GM13976 (cell line): Measurements from ENCODE around the gene SCAMP1.
A peak's percentile ranks its signal among the peaks of the same experiment; 100 is the strongest.

Source experiments
- DNase-seq: peaks from one replicate; pipeline ENCODE4 v3.0.0; 2012; ENCODE audit warnings: low spot score
- CTCF ChIP-seq: IDR thresholded peaks from 2 replicates; pipeline ENCODE4 v1.5.1; 2012; ENCODE audit warnings: borderline replicate concordance, mild to moderate bottlenecking; ENCODE audit not compliant: insufficient read depth; ENCODE audit errors: extremely low read depth, missing control alignments, control extremely low read depth
- in situ Hi-C: fragments of 300-500 bp; cut with MboI; formaldehyde crosslinking; loops from one replicate; pipeline ENCODE4 v1.12.0; 2022; ENCODE audit warnings: low sequenced_read_pairs, mixed read lengths, inconsistent platforms; ENCODE audit not compliant: unreplicated experiment

The SCAMP1 gene

GRCh38 chr5:78497573-78498533, 137.4 kb downstream of the SCAMP1 start:
- TF ChIP-seq CTCF = no peak
- DNase-seq = peak; percentile 47
- in situ Hi-C loops = no loop called here

GRCh38 chr5:78499485-78499884, 139.1 kb downstream of the SCAMP1 start:
- DNase-seq = no peak
- in situ Hi-C loops = no loop called here
- TF ChIP-seq CTCF = no peak

GRCh38 chr5:78500028-78500427, 139.6 kb downstream of the SCAMP1 start:
- no peak for DNase-seq
- in situ Hi-C loops = no loop called here
- no peak for TF ChIP-seq CTCF

- no peak for DNase-seq
- in situ Hi-C loops = no loop called here
- no peak for TF ChIP-seq CTCF
Observed at GRCh38 chr5:78500871-78501270, 140.5 kb downstream of the SCAMP1 start.

GRCh38 chr5:78501411-78502352, 141.3 kb downstream of the SCAMP1 start:
- TF ChIP-seq CTCF = no peak
- in situ Hi-C loops = no loop called here
- no peak for DNase-seq

GRCh38 chr5:78503958-78504653, 143.7 kb downstream of the SCAMP1 start:
- in situ Hi-C loops = no loop called here
- no peak for TF ChIP-seq CTCF
- DNase-seq = no peak
